HFFc6 (cell line): Measurements from ENCODE around the gene SLMAP. TPM values are rescaled to one million over a fixed set of nuclear protein-coding genes. Genes with fewer than 3 reads are reported as not detected.

Experiments used
- DNase-seq: peaks from one replicate; pipeline ENCODE4 v3.0.0-alpha.2; 2018
- H3K27ac Mint-ChIP-seq: 2 replicates; pipeline ENCODE4 v1.8.0; 2020; ENCODE audit warnings: mild to moderate bottlenecking, mixed read lengths
- H3K27me3 Mint-ChIP-seq: 2 replicates; pipeline ENCODE4 v1.8.0; 2021; ENCODE audit warnings: mild to moderate bottlenecking, moderate library complexity, mixed read lengths; ENCODE audit not compliant: insufficient read depth
- H3K36me3 Mint-ChIP-seq: 2 replicates; pipeline ENCODE4 v1.8.0; 2021; ENCODE audit warnings: low read depth, mixed read lengths
- H3K4me1 Mint-ChIP-seq: 2 replicates; pipeline ENCODE4 v1.8.0; 2020; ENCODE audit warnings: low read depth, mixed read lengths
- H3K4me3 Mint-ChIP-seq: 2 replicates; pipeline ENCODE4 v1.8.0; 2020; ENCODE audit warnings: mild to moderate bottlenecking, moderate library complexity, mixed read lengths
- H3K9me3 Mint-ChIP-seq: 2 replicates; pipeline ENCODE4 v1.8.0; 2020; ENCODE audit warnings: mild to moderate bottlenecking, mixed read lengths
- CTCF ChIP-seq: fragments of 200-600 bp; sonication (generic); IDR thresholded peaks from 2 replicates; pipeline ENCODE4 v1.5.0; 2021; ENCODE audit warnings: antibody characterized with exemption, mild to moderate bottlenecking
- total RNA-seq, 6 experiments: library from RNA; stranded (reverse); fragmentation: NEBNext Ultra II Directional; extraction: Animal tissue kit (Norgen Biotek cat#: 25700); gene quantifications; 2 replicates in 1 of 6; 3 replicates in 5 of 6; pipeline ENCODE4 v1.2.3, GENCODE V29; 2021

Gene SLMAP
- total RNA-seq, 6 experiments from 2014 or later = 51.1 to 54.8 (median 52.3) TPM

- H3K36me3 Mint-ChIP-seq = peaks cover 20% of the 10 kb centered on the region
- H3K27ac Mint-ChIP-seq = no peak overlapping the region
- TF ChIP-seq CTCF = no peak
- peaks cover 12% of the 10 kb centered on the region for H3K4me1 Mint-ChIP-seq
- H3K27me3 Mint-ChIP-seq = peaks cover 2% of the 10 kb centered on the region; the same call in 1 of the 2 replicates
- H3K9me3 Mint-ChIP-seq = no peaks in the 10 kb centered on the region
- H3K4me3 Mint-ChIP-seq = no peak overlapping the region
- no peak for DNase-seq
Observed at GRCh38 chr3:57927916-57928315, 171.8 kb downstream of the SLMAP start.

GRCh38 chr3:57928511-57928910 lies 172.4 kb downstream of the SLMAP start:
- no peak overlapping the region for H3K27ac Mint-ChIP-seq
- no peak for TF ChIP-seq CTCF
- H3K27me3 Mint-ChIP-seq = peaks cover 2% of the 10 kb centered on the region; the same call in 1 of the 2 replicates
- peaks cover 12% of the 10 kb centered on the region for H3K4me1 Mint-ChIP-seq
- no peak for DNase-seq
- peaks cover 20% of the 10 kb centered on the region for H3K36me3 Mint-ChIP-seq
- no peaks in the 10 kb centered on the region for H3K9me3 Mint-ChIP-seq
- no peak overlapping the region for H3K4me3 Mint-ChIP-seq

- DNase-seq = no peak
Observed at GRCh38 chr3:57929988-57930387, 173.9 kb downstream of the SLMAP start.

GRCh38 chr3:57933602-57934001 lies 177.5 kb downstream of the SLMAP start:
- Mint-ChIP-seq H3K4me1 (peaks cover under 1% of the 10 kb centered on the region; the same call in 1 of the 2 replicates), H3K27me3 (no peaks in the 10 kb centered on the region), H3K36me3 (no peaks in the 10 kb centered on the region), H3K4me3 (no peak overlapping the region), H3K9me3 (no peaks in the 10 kb centered on the region), H3K27ac (no peak overlapping the region)
- TF ChIP-seq CTCF = no peak
- no peak for DNase-seq

More at GRCh38 chr3:57929988-57930387, 173.9 kb downstream of the SLMAP start:
- Mint-ChIP-seq H3K9me3 (no peaks in the 10 kb centered on the region), H3K27me3 (peaks cover 2% of the 10 kb centered on the region; the same call in 1 of the 2 replicates), H3K27ac (no peak overlapping the region), H3K36me3 (peaks cover 20% of the 10 kb centered on the region), H3K4me1 (peaks cover 12% of the 10 kb centered on the region), H3K4me3 (no peak overlapping the region)
- no peak for TF ChIP-seq CTCF

- no peaks in the 10 kb centered on the region for H3K4me1 Mint-ChIP-seq
Observed at GRCh38 chr3:57934373-57934772, 178.3 kb downstream of the SLMAP start.

More at GRCh38 chr3:57934373-57934772, 178.3 kb downstream of the SLMAP start:
- DNase-seq = no peak
- H3K9me3 Mint-ChIP-seq = no peaks in the 10 kb centered on the region
- no peak for TF ChIP-seq CTCF
- no peaks in the 10 kb centered on the region for H3K36me3 Mint-ChIP-seq
- no peak overlapping the region for H3K27ac Mint-ChIP-seq
- H3K4me3 Mint-ChIP-seq = no peak overlapping the region
- no peaks in the 10 kb centered on the region for H3K27me3 Mint-ChIP-seq
